Sigmoid colon (tissue), 7 donors: Measurements from ENCODE around the gene C1S. TPM values are rescaled to one million over a fixed set of nuclear protein-coding genes. Genes with fewer than 3 reads are reported as not detected.
"Not testable (repeated sequence)": the region's sequence is repeated elsewhere in the genome, so short reads cannot be mapped to it uniquely, and the experiment has no call there.

Experiments
- DNase-seq: peaks from one replicate; pipeline ENCODE4 v3.0.0-alpha.2; 2019
- H3K27ac ChIP-seq, 4 donors: fragments of 200-600 bp; sonication (generic); one replicate each; pipeline ENCODE4 v1.5.1; 2016 to 2019; ENCODE audit warnings: mild to moderate bottlenecking in 1 of 4
- H3K27me3 ChIP-seq, 3 donors: fragments of 200-600 bp; sonication (generic); one replicate each; pipeline ENCODE4 v1.5.1; 2019; ENCODE audit warnings: mild to moderate bottlenecking in 1 of 3
- H3K36me3 ChIP-seq, 4 donors: fragments of 200-600 bp; sonication (generic); one replicate each; pipeline ENCODE4 v1.5.1; 2016 to 2019
- H3K4me1 ChIP-seq, 4 donors: fragments of 200-600 bp; sonication (generic); one replicate each; pipeline ENCODE4 v1.5.1; 2017 to 2019
- H3K4me3 ChIP-seq, 4 donors: fragments of 200-600 bp; sonication (generic); one replicate each; pipeline ENCODE4 v1.5.1; 2017 to 2019; ENCODE audit warnings: mild to moderate bottlenecking in 2 of 4, moderate library complexity in 1 of 4
- H3K9me3 ChIP-seq, 4 donors: fragments of 200-600 bp in 3 of 4; sonication (generic) in 3 of 4; one replicate each; pipeline versions ENCODE4 v1.5.1 to v1.6.1; 2013 to 2019
- EP300 ChIP-seq, 4 donors: sonication (generic); formaldehyde crosslinking; IDR thresholded peaks; one replicate each; pipeline ENCODE4 v1.6.1; 2017; ENCODE audit warnings: antibody characterized with exemption in 4 of 4
- POLR2A ChIP-seq, 2 donors: fragments of 450-650 bp; IDR thresholded peaks; one replicate each; pipeline ENCODE4 v1.6.1; 2016; ENCODE audit warnings: antibody characterized with exemption in 2 of 2, mild to moderate bottlenecking in 2 of 2, moderate library complexity in 2 of 2
- POLR2AphosphoS5 ChIP-seq, 4 donors: sonication (generic); formaldehyde crosslinking; IDR thresholded peaks; one replicate each; pipeline ENCODE4 v1.6.1; 2017; ENCODE audit warnings: antibody characterized with exemption in 4 of 4
- WGBS, 2 donors: extraction: QIAGEN DNeasy Blood & Tissue Kit; methylation state at CpG; one replicate each; pipeline ENCODE4 v1.1.7; 2013; 5-methylcytosine and 5-hydroxymethylcytosine counted together
- intact Hi-C: fragments of 100-400 bp; cut with DNase I; formaldehyde crosslinking; loops from one replicate; pipeline ENCODE4 v1.15.1; 2023
- polyA plus RNA-seq, 3 donors: library from polyadenylated mRNA; stranded (reverse); fragments of 200-250 nt; gene quantifications; one replicate each; pipeline ENCODE4 v1.2.3, GENCODE V29; 2013
- total RNA-seq, 4 donors: library from RNA; depleted of rRNA; stranded (reverse); fragments of >200 nt; gene quantifications; one replicate each; pipeline ENCODE4 v1.1.0, GENCODE V29; 2016
- TF ChIP-seq, protein P1 (sequence below), 4 experiments: fragments of 450-650 bp in 3 of 4; fragments of 200-600 bp in 1 of 4; IDR thresholded peaks; one replicate each; pipeline ENCODE4 v1.5.1; 2016 to 2019; ENCODE audit warnings: antibody characterized with exemption in 4 of 4, mild to moderate bottlenecking in 3 of 4, moderate library complexity in 2 of 4
- donor health status: healthy with polysubstance abuse.
- donor health status: Bipolar disorder and iron deficiency.
- donor health status: healthy.

Gene C1S
- total and polyA plus RNA-seq, 7 donors: 15.5 to 622 (median 420) TPM

DNA sequence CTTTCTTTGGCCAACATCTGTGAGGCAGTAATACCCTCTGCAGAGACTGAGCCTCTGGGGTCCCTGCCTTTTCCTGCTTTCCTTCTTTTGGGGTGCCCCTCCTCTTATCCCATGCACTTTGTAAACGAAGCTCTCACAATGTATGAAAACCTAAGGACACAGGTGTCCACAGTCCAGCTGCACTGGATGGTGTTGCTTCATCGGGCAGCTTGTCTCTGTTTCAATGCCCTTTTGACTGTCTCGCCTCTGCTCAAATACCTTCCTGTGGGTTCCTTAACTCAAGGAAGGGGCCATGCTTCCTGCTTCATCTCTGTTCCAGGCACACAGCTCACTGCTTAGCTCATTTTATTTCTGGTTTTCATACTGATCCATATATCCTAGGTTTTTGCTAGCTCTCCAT is 42.1 kb downstream of the C1S start:
- intact Hi-C loops: no loop called here
- peaks cover 0 to 8% (median 2%) of the 10 kb centered on the region in 4 donors for H3K4me1 ChIP-seq
- H3K4me3 ChIP-seq: no peak overlapping the region
- TF ChIP-seq, protein P1, sequence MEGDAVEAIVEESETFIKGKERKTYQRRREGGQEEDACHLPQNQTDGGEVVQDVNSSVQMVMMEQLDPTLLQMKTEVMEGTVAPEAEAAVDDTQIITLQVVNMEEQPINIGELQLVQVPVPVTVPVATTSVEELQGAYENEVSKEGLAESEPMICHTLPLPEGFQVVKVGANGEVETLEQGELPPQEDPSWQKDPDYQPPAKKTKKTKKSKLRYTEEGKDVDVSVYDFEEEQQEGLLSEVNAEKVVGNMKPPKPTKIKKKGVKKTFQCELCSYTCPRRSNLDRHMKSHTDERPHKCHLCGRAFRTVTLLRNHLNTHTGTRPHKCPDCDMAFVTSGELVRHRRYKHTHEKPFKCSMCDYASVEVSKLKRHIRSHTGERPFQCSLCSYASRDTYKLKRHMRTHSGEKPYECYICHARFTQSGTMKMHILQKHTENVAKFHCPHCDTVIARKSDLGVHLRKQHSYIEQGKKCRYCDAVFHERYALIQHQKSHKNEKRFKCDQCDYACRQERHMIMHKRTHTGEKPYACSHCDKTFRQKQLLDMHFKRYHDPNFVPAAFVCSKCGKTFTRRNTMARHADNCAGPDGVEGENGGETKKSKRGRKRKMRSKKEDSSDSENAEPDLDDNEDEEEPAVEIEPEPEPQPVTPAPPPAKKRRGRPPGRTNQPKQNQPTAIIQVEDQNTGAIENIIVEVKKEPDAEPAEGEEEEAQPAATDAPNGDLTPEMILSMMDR (IDR thresholded peaks at IDR 0.05): no peak
- WGBS, 2 donors: 72 to 86% methylated on average over 3 of the region's 3 CpGs
- peaks cover 5 to 48% (median 15%) of the 10 kb centered on the region in 4 donors for H3K36me3 ChIP-seq
- H3K27ac ChIP-seq: no peak overlapping the region
- H3K9me3 ChIP-seq: peaks cover 0 to 4% (median 0%) of the 10 kb centered on the region in 4 donors
- no peak for DNase-seq
- no peaks in the 10 kb centered on the region for H3K27me3 ChIP-seq

DNA sequence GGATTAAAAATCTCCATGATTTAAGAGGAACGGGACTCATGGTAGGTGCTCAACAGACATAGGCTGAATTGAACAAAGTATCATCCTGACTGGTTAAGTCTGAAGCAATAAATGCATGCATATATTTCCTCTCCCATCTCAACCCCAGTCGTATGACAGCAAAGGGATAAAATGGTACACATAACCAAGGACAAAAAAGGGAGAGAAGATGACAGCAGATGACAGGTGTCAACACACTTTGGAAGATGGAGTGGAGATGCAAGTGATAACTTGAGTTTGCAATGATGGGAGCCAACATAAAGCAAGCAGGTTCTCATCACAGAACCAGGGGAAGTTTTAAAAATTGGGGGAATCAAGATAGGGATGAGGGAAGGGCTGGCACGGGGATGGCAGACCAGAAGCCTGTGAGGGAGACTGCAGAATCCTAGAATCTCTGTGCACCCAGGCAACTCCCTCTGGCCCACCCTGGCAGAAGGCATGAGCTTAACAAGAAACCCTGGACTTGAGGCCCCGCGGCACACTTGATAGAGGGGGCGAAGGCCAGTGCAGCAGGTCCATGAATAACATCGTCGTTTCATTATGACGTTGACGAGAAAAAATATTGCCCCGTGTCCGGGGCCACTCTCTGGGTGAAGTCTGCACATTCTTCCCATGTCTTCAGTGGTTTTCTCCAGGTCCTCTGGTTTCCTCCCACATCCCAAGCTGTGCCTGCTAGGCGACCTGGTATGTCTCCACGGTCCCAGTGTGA is 43.5 kb downstream of the C1S start:
- no peak overlapping the region for H3K4me3 ChIP-seq
- H3K9me3 ChIP-seq: peaks cover 0 to 4% (median 0%) of the 10 kb centered on the region in 4 donors
- H3K27ac ChIP-seq: no peak overlapping the region
- H3K36me3 ChIP-seq: peaks cover 5 to 38% (median 15%) of the 10 kb centered on the region in 4 donors
- intact Hi-C loops: no loop called here
- DNase-seq: peak; percentile 44
- peaks cover 0 to 13% (median 8%) of the 10 kb centered on the region in 4 donors for H3K4me1 ChIP-seq
- no peak for TF ChIP-seq POLR2AphosphoS5 (IDR thresholded peaks at IDR 0.05)
- 92 to 95% methylated on average over 14 of the region's 14 CpGs for WGBS, 2 donors
- no peaks in the 10 kb centered on the region for H3K27me3 ChIP-seq

DNA sequence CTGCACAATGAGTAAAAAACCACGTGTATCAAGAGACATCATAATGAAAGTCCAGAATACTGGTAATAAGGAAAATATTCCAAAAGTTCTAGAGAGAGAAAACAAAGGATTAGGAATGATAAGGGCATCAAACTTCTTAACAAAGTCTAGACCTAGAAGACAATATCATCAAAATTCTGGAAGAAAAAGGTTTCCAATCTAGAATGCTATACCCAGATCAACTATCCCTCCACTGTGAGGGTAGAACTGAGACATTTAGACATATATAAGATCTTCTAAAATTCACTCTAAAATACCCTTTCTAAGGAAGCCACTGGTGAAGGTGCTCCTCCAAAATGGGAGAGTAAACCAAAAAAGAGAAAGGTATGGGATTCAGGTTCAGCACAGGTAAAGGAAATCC is 45.6 kb downstream of the C1S start:
- WGBS, 2 donors: 94 to 95% methylated on average over 1 of the region's 1 CpG
- H3K4me1 ChIP-seq: peaks cover 0 to 20% (median 14%) of the 10 kb centered on the region in 4 donors
- H3K4me3 ChIP-seq: no peak overlapping the region

DNA sequence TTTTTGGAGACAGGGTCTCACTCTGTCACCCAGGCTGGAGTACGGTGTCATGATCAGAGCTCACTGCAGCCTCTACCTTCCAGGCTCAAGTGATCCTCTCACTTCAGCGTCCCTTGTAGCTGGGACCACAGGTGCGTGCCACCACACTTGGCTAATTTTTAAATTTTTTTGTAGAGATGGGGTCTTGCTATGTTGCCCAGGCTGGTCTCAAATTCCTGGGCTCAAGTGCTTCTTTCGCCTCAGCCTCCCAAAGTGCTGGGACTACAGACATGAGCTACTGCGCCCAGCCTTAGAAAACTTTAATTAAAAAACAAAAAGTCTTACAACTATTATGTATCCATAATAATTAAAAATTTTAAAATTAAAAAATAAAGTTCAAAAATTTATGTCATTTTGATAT is 46.7 kb downstream of the C1S start:
- H3K9me3 ChIP-seq, H3K27me3 ChIP-seq, intact Hi-C loops: not testable (repeated sequence)
- peaks cover 0 to 20% (median 14%) of the 10 kb centered on the region in 4 donors for H3K4me1 ChIP-seq
- peaks cover 0 to 23% (median 7%) of the 10 kb centered on the region in 4 donors for H3K36me3 ChIP-seq
- H3K4me3 ChIP-seq: peak overlapping the region in 3 of 4 donors; percentile 53 to 63 (median 61)
- peak; percentile 48 for DNase-seq
- 97 to 98% methylated on average over 5 of the region's 5 CpGs for WGBS, 2 donors
- peak overlapping the region; percentile 87 to 94 (median 92) for H3K27ac ChIP-seq

More for the DNA sequence above, 45.6 kb downstream of the C1S start:
- intact Hi-C loops: no loop called here
- DNase-seq: no peak
- Histone ChIP-seq H3K9me3 (peaks cover 0 to 4% (median 0%) of the 10 kb centered on the region in 4 donors), H3K36me3 (peaks cover 0 to 23% (median 7%) of the 10 kb centered on the region in 4 donors), H3K27ac (no peak overlapping the region), H3K27me3 (no peaks in the 10 kb centered on the region)
- TF ChIP-seq POLR2AphosphoS5 (IDR thresholded peaks at IDR 0.05): no peak
- TF ChIP-seq, protein P1 (IDR thresholded peaks at IDR 0.05): no peak
- TF ChIP-seq EP300 (IDR thresholded peaks at IDR 0.05): no peak
- no peak for TF ChIP-seq POLR2A (IDR thresholded peaks at IDR 0.05)

DNA sequence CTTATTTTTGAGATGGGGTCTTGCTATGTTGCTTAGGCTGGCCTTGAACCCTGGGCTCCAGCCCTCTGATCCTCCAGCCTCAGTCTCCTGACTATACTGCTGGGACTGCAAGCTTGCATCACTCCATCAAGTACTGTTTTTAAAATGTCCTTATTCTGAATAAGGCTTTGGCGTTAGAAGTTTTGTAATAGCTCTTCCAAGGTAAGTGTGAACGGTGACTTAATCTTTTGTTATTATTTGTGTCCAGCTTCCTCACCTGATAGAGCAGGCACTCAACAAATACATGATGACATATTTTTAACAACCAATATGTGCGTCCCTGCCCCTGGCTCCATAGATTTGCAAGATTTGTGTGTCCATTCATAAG is 47.1 kb downstream of the C1S start:
- Histone ChIP-seq H3K4me1 (peaks cover 0 to 20% (median 14%) of the 10 kb centered on the region in 4 donors), H3K36me3 (peaks cover 0 to 23% (median 7%) of the 10 kb centered on the region in 4 donors), H3K27me3 (no peaks in the 10 kb centered on the region), H3K4me3 (peak overlapping the region; percentile 44 to 63 (median 57)), H3K27ac (peak overlapping the region; percentile 87 to 94 (median 92)), H3K9me3 (peaks cover 0 to 4% (median 0%) of the 10 kb centered on the region in 4 donors)
- intact Hi-C loops: loop anchor here (2.0 kb wide), 4 partner anchors 15 to 137 kb away; partner anchors contain the start of genes C1R, C1S, EMG1 and LPCAT3
- WGBS, 2 donors: 19 to 52% methylated on average over 3 of the region's 3 CpGs
- peak; percentile 67 for DNase-seq
- no peak for TF ChIP-seq POLR2A (IDR thresholded peaks at IDR 0.05)
- TF ChIP-seq POLR2AphosphoS5 (IDR thresholded peaks at IDR 0.05): peak in 1 of 4 donors; percentile 11

DNA sequence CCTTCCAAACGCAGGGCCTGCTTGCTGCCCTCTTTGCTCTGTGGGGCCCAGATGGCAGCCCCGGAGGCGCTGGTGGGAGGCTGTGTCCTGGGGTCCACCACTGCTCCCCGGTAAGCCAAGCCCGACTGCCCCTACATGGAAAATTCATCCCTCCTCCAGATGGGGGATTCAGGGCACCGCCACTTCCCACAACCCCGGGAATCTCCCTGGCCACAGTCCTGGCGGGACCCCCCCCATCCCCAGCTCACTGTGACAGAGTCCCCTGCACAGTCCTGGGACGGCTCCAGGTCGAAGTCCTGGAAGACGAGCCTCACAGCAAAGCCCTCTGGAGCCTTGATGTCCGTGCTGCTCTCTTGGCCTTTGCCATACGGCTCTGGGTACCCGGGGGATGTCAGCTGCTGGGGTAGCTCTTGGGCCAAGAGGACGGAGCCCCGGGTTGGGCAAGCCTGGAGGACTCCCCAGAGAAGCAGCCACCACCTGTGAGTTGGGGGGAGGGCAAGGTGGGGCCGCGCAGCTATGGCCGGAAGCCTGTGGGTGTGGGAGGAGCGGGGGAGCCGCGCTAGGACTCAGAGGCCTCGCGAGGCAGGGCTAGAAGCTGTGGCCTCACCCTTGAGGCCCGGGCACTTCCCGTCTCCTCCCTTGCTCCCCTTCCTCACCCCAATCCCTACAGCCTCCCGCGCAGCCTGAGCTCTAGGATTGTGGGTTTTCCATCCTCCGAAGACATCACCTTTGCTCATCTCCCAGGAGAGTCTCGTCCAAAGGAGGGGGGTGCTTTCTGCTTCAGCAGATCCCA is 47.7 kb downstream of the C1S start:
- H3K27me3 ChIP-seq: no peaks in the 10 kb centered on the region
- H3K9me3 ChIP-seq: peaks cover 0 to 4% (median 0%) of the 10 kb centered on the region in 4 donors
- peak overlapping the region; percentile 44 to 63 (median 57) for H3K4me3 ChIP-seq
- peaks cover 0 to 25% (median 16%) of the 10 kb centered on the region in 4 donors for H3K4me1 ChIP-seq
- TF ChIP-seq EP300 (IDR thresholded peaks at IDR 0.05) (no peak), POLR2AphosphoS5 (IDR thresholded peaks at IDR 0.05) (peak; percentile 19 to 68 (median 62)), POLR2A (IDR thresholded peaks at IDR 0.05) (peak in 1 of 2 donors; percentile 58)
- intact Hi-C loops: loop anchor here (2.0 kb wide), 4 partner anchors 15 to 137 kb away; partner anchors contain the start of genes C1R, C1S, EMG1 and LPCAT3
- WGBS, 2 donors: 2 to 4% methylated on average over 30 of the region's 30 CpGs
- peak overlapping the region; percentile 87 to 94 (median 92) for H3K27ac ChIP-seq
- DNase-seq: peak; percentile 91
- H3K36me3 ChIP-seq: peaks cover 0 to 19% (median 6%) of the 10 kb centered on the region in 4 donors
